Ectodermal cell (in vitro differentiated cells): ENCODE measurements around the gene PPP1CA.

Experiments used
- H3K27ac ChIP-seq: 2 replicates; pipeline ENCODE4 v1.7.0; 2013; ENCODE audit warnings: mild to moderate bottlenecking, low read depth, low read length; ENCODE audit not compliant: insufficient read depth, poor library complexity, severe bottlenecking
- H3K27me3 ChIP-seq: 2 replicates; pipeline ENCODE4 v1.7.0; 2013; ENCODE audit warnings: mild to moderate bottlenecking, low read length; ENCODE audit not compliant: insufficient read depth, control insufficient read depth, poor library complexity, severe bottlenecking
- H3K36me3 ChIP-seq: one replicate; pipeline ENCODE4 v1.7.0; 2013; ENCODE audit warnings: low read length; ENCODE audit not compliant: control insufficient read depth, insufficient read depth
- H3K4me1 ChIP-seq: one replicate; pipeline ENCODE4 v1.7.0; 2013; ENCODE audit warnings: low read length; ENCODE audit not compliant: control insufficient read depth, insufficient read depth
- H3K4me3 ChIP-seq: 2 replicates; pipeline ENCODE4 v1.7.0; 2013; ENCODE audit warnings: low read depth, low read length, control low read depth; ENCODE audit not compliant: insufficient read depth
- H3K9me3 ChIP-seq: 2 replicates; pipeline ENCODE4 v1.7.0; 2013; ENCODE audit warnings: mild to moderate bottlenecking, low read length, moderate library complexity; ENCODE audit not compliant: control insufficient read depth
- WGBS, 2 experiments: methylation state at CpG; one replicate each; pipeline ENCODE4 v1.1.7; 2013; ENCODE audit warnings: missing lambda C conversion rate in 2 of 2; 5-methylcytosine and 5-hydroxymethylcytosine counted together

The PPP1CA gene

GRCh38 chr11:67440229-67441097, 38.8 kb upstream of the PPP1CA start:
- Histone ChIP-seq H3K4me3 (no peak overlapping the region), H3K27me3 (no peaks in the 10 kb centered on the region), H3K4me1 (peaks cover 4% of the 10 kb centered on the region), H3K9me3 (no peaks in the 10 kb centered on the region), H3K36me3 (no peaks in the 10 kb centered on the region), H3K27ac (no peak overlapping the region)
- WGBS, 2 experiments, result 93 to 95% methylated on average over 17 of the region's 17 CpGs

GRCh38 chr11:67439321-67440228, 37.9 kb upstream of the PPP1CA start:
- 92 to 93% methylated on average over 31 of the region's 31 CpGs for WGBS, 2 experiments
- Histone ChIP-seq H3K36me3 (no peaks in the 10 kb centered on the region), H3K4me1 (peaks cover 4% of the 10 kb centered on the region), H3K27me3 (no peaks in the 10 kb centered on the region), H3K9me3 (no peaks in the 10 kb centered on the region), H3K27ac (no peak overlapping the region), H3K4me3 (no peak overlapping the region)

DNA sequence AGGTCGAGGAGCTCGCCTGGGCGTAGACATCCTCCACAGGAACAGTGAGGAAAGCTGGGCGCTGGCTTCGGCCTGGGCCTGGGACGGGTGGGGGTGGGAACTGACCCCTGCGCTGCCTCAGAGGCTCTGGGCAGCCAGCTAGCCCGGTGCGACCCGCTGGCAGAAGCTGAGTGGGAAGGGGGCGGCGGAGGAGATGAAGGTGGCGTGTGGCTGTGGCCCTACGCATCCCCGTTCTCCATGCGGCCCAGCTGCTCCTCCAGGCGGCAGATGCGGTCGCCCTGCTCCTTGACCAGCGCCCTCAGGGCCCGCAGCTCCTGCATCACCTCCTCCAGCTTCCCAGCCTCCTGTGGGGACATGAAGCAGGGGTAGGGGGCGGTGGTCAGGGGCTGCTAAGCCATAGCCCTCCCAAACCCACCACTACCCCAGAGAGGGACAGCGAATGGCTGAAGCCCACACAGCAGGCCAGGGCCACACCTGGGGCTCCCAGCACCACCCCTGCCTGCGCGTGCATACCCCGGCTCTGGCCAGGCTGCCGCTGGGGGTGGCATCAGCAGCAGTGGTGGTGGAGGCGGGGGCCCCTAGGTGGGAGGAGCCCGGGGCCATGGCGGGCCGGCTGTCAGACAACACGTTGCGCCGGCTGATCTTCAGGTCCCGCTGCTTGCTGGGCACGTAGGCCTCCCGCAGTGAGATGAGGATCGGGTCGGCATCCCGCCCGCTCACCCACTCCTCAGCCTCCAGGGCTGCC, 36.7 kb upstream of the PPP1CA start:
- no peak overlapping the region for H3K4me3 ChIP-seq
- 92 to 93% methylated on average over 41 of the region's 41 CpGs for WGBS, 2 experiments
- H3K27me3 ChIP-seq, result no peaks in the 10 kb centered on the region
- H3K9me3 ChIP-seq, result no peaks in the 10 kb centered on the region
- no peak overlapping the region for H3K27ac ChIP-seq
- peaks cover 4% of the 10 kb centered on the region for H3K4me1 ChIP-seq
- H3K36me3 ChIP-seq, result peaks cover 4% of the 10 kb centered on the region

DNA sequence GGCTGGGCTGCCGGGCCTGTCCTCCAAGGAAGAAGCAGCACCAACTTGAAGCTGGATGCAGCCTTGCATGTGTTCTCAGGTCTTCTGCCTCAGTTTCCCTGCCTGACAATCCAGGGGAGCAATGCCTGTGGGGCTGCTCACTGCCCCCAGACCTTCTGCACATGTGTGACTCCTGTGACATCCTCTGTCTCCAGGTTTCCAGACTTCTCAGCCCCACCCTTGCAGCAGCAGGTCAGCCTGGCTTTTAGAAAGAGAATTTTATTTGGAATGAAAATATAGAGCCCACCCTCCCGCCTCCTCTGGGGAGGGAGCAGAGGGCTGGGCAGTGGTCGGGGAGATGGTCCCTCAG, 36.1 kb upstream of the PPP1CA start:
- no peak overlapping the region for H3K27ac ChIP-seq
- 86 to 92% methylated on average over 3 of the region's 3 CpGs for WGBS, 2 experiments
- no peaks in the 10 kb centered on the region for H3K9me3 ChIP-seq
- peaks cover 4% of the 10 kb centered on the region for H3K4me1 ChIP-seq
- H3K4me3 ChIP-seq, result no peak overlapping the region
- peaks cover 4% of the 10 kb centered on the region for H3K36me3 ChIP-seq
- H3K27me3 ChIP-seq, result no peaks in the 10 kb centered on the region

- H3K4me1 ChIP-seq, result no peaks in the 10 kb centered on the region
- no peak within 1 kb of the TSS for H3K27ac ChIP-seq
- WGBS, 2 experiments, result 86 to 87% methylated on average over 23 to 26 of the region's 26 CpGs
- peaks cover 4% of the 10 kb centered on the region for H3K36me3 ChIP-seq
- H3K9me3 ChIP-seq, result no peaks in the 10 kb centered on the region
- H3K27me3 ChIP-seq, result no peaks in the 10 kb centered on the region
- no peak within 1 kb of the TSS for H3K4me3 ChIP-seq
Measured at GRCh38 chr11:67437082-67437808, 35.6 kb upstream of the PPP1CA start, which contains the start of gene PTPRCAP. PTPRCAP (minus strand) TSS chr11:67437682; CDS start chr11:67437619, 63 bp downstream.

DNA sequence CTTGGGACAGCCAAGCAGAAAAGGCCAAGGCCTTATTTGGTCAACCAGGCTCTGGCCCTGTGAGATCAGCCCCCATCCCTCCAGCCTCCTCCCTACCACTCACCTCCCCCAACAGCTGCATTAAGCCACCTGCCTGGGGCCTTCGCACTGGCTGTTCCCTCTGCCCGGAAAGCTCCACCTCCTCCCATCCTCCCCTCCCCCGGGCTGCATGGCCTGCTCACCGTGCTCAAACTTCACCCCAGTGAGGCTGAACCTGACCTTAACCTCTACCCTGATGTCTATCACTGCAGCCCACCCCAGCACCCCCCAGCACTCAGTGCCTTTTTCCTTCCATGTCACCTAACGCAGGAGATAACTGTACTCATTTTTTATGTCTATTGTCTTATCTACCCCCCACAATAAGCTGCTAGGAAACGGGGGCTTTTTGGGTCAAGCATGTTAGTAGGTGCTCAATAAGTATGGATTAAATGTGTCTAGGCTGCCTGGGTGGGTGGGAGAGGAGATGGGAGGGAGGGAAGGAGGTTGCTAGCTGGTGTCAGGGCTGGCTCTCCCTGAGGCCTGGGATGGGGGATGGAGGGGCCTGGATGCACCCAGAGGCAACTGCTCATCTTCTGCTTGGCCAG, 34.9 kb upstream of the PPP1CA start:
- Histone ChIP-seq H3K27ac (no peak overlapping the region), H3K4me3 (no peak overlapping the region), H3K9me3 (no peaks in the 10 kb centered on the region), H3K27me3 (no peaks in the 10 kb centered on the region), H3K4me1 (no peaks in the 10 kb centered on the region), H3K36me3 (peaks cover 4% of the 10 kb centered on the region)
- WGBS, 2 experiments, result 60 to 68% methylated on average over 6 of the region's 6 CpGs

- H3K4me3 ChIP-seq, result no peak overlapping the region
- 91 to 93% methylated on average over 38 of the region's 38 CpGs for WGBS, 2 experiments
- no peaks in the 10 kb centered on the region for H3K27me3 ChIP-seq
- H3K36me3 ChIP-seq, result peaks cover 4% of the 10 kb centered on the region
- H3K9me3 ChIP-seq, result no peaks in the 10 kb centered on the region
- no peak overlapping the region for H3K27ac ChIP-seq
- H3K4me1 ChIP-seq, result no peaks in the 10 kb centered on the region
Measured at GRCh38 chr11:67435727-67436458, 34.2 kb upstream of the PPP1CA start.

DNA sequence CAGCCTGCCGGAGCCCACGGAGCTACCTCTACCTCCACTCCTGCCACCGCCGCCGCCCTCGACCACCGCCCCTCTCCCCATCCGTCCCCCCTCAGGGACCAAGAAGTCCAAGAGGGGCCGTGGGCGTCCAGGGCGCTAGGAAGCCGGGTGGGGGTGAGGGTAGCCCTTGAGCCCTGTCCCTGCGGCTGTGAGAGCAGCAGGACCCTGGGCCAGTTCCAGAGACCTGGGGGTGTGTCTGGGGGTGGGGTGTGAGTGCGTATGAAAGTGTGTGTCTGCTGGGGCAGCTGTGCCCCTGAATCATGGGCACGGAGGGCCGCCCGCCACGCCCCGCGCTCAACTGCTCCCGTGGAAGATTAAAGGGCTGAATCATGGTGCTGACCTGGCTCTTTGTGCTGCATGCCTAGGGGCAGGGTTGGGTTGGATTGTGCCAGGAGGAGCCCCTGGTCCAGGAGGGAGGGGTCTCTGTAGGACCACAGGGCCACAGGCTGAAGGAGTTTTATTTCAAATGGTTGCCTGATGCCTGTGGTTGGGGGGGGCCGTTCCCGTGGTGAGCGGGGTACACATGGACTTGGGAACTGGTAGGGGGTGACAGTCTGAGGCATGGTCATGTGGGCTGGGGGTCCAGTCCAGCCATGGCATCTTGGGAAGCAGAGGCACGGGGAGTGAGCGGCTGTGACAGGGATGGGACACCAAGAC, 33.5 kb upstream of the PPP1CA start:
- Histone ChIP-seq H3K36me3 (peaks cover 4% of the 10 kb centered on the region), H3K4me3 (no peak overlapping the region)

More for the DNA sequence above, 33.5 kb upstream of the PPP1CA start:
- Histone ChIP-seq H3K9me3 (no peaks in the 10 kb centered on the region), H3K27ac (no peak overlapping the region), H3K4me1 (no peaks in the 10 kb centered on the region), H3K27me3 (no peaks in the 10 kb centered on the region)
- WGBS, 2 experiments, result 90 to 94% methylated on average over 26 of the region's 26 CpGs
